Esophagus squamous epithelium (tissue), 5 donors: ENCODE results near the gene RNF8. TPM values are rescaled to one million over a fixed set of nuclear protein-coding genes. Genes with fewer than 3 reads are reported as not detected.
A peak's percentile ranks its signal among the peaks of the same experiment; 100 is the strongest.

Experiments used
- DNase-seq: peaks from one replicate; lab custom pipeline; 2025; lab: John Stamatoyannopoulos, UW
- H3K27ac ChIP-seq, 4 donors: fragments of 200-600 bp; sonication (generic); one replicate each; pipeline ENCODE4 v1.5.1; 2016 to 2019; ENCODE audit warnings: mild to moderate bottlenecking in 1 of 4
- H3K27me3 ChIP-seq, 4 donors: fragments of 200-600 bp; sonication (generic); 1 replicate in 3 of 4; 2 replicates in 1 of 4; pipeline versions ENCODE4 v1.5.1 to v1.6.0; 2017 to 2021; ENCODE audit warnings: antibody characterized with exemption in 1 of 4
- H3K36me3 ChIP-seq, 3 donors: fragments of 200-600 bp; sonication (generic); one replicate each; pipeline ENCODE4 v1.5.1; 2016 to 2019
- H3K4me1 ChIP-seq, 3 donors: fragments of 200-600 bp; sonication (generic); one replicate each; pipeline ENCODE4 v1.5.1; 2017 to 2019
- H3K4me3 ChIP-seq, 4 donors: fragments of 200-600 bp; sonication (generic); 1 replicate in 3 of 4; 2 replicates in 1 of 4; pipeline ENCODE4 v1.5.1; 2016 to 2019; ENCODE audit warnings: mild to moderate bottlenecking in 2 of 4, moderate library complexity in 1 of 4
- H3K9me3 ChIP-seq, 3 donors: fragments of 200-600 bp; sonication (generic); one replicate each; pipeline ENCODE4 v1.5.1; 2016 to 2019
- CTCF ChIP-seq, 6 experiments: fragments of 450-650 bp in 4 of 6; fragments of 200-600 bp in 2 of 6; sonication (generic) in 2 of 6; IDR thresholded peaks; one replicate each; pipeline ENCODE4 v1.5.1; 2016 to 2019; ENCODE audit warnings: antibody characterized with exemption in 6 of 6, mild to moderate bottlenecking in 4 of 6, moderate library complexity in 4 of 6
- POLR2A ChIP-seq, 4 donors: fragments of 450-650 bp; IDR thresholded peaks; one replicate each; pipeline ENCODE4 v1.6.1; 2017; ENCODE audit warnings: antibody characterized with exemption in 4 of 4, mild to moderate bottlenecking in 4 of 4, moderate library complexity in 3 of 4
- WGBS, 2 donors: methylation state at CpG; one replicate each; pipeline ENCODE4 v1.1.5; 2018; 5-methylcytosine and 5-hydroxymethylcytosine counted together
- intact Hi-C: fragments of 100-400 bp; cut with DNase I; formaldehyde crosslinking; loops from one replicate; pipeline ENCODE4 v1.15.0; 2022
- total RNA-seq, 4 donors: library from RNA; depleted of rRNA; stranded (reverse); fragments of >200 nt; gene quantifications; one replicate each; pipeline ENCODE4 v1.1.0, GENCODE V29; 2016
- donor health status: DM: yes; HTN: yes; CAD: no.

The RNF8 gene
- total RNA-seq, 4 donors from 2014 or later: 17.2 to 24.0 (median 19.7) TPM

DNA sequence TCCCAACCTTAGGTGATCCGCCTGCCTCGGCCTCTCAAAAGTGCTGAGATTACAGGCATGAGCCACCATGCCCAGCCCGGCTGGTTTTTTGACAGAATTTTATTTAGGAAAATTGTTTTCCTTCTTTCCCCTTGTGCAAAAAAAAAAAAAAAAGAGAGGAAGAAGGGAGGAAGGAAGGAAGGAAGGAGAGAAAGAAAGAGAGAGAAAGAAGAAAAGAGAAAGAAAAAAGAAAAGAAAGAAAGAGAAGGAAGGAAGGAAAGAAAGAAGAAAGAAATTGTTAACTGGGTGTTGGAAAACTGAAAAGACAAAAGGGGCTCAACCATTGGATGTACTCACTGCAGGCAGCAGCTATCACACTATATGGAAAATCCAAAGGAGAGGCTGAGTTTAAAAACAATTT is 1.4 kb upstream of the RNF8 start:
- H3K9me3 ChIP-seq: no peaks in the 10 kb centered on the region
- DNase-seq: no peak
- intact Hi-C loops: no loop called here
- no peaks in the 10 kb centered on the region for H3K36me3 ChIP-seq
- no peak overlapping the region for H3K4me3 ChIP-seq
- peaks cover 3 to 42% (median 8%) of the 10 kb centered on the region in 3 donors for H3K4me1 ChIP-seq
- WGBS, 2 donors: 92 to 100% methylated on average over 1 to 3 of the region's 3 CpGs
- no peak overlapping the region for H3K27ac ChIP-seq
- H3K27me3 ChIP-seq: no peaks in the 10 kb centered on the region
- TF ChIP-seq CTCF (IDR thresholded peaks at IDR 0.05) (no peak), POLR2A (IDR thresholded peaks at IDR 0.05) (no peak)

- Histone ChIP-seq H3K27me3 (no peaks in the 10 kb centered on the region), H3K4me1 (peaks cover 3 to 35% (median 8%) of the 10 kb centered on the region in 3 donors), H3K9me3 (no peaks in the 10 kb centered on the region), H3K4me3 (peak overlapping the region; percentile 76 to 89 (median 80)), H3K36me3 (peaks cover 0 to 3% (median 0%) of the 10 kb centered on the region in 3 donors), H3K27ac (peak overlapping the region in 3 of 4 donors; percentile 81 to 87 (median 84))
- 3 to 9% methylated on average over 17 to 37 of the region's 44 CpGs for WGBS, 2 donors
- no peak for TF ChIP-seq CTCF (IDR thresholded peaks at IDR 0.05)
- no peak for TF ChIP-seq POLR2A (IDR thresholded peaks at IDR 0.05)
- no peak for DNase-seq
- intact Hi-C loops: no loop called here
Measured at GRCh38 chr6:37354526-37355384, 972 bp downstream of the RNF8 start.

GRCh38 chr6:37357288-37357687 is 3.5 kb downstream of the RNF8 start:
- intact Hi-C loops: no loop called here
- peaks cover 3 to 35% (median 8%) of the 10 kb centered on the region in 3 donors for H3K4me1 ChIP-seq
- TF ChIP-seq CTCF (IDR thresholded peaks at IDR 0.05): no peak
- H3K9me3 ChIP-seq: no peaks in the 10 kb centered on the region
- no peak overlapping the region for H3K27ac ChIP-seq
- no peaks in the 10 kb centered on the region for H3K27me3 ChIP-seq
- no peak for DNase-seq
- WGBS, 2 donors: 43 to 50% methylated on average over 1 of the region's 1 CpG
- H3K36me3 ChIP-seq: peaks cover 0 to 28% (median 6%) of the 10 kb centered on the region in 3 donors
- no peak overlapping the region for H3K4me3 ChIP-seq

GRCh38 chr6:37357860-37358259 is 4.1 kb downstream of the RNF8 start:
- DNase-seq: no peak
- WGBS, 2 donors: 87 to 90% methylated on average over 2 of the region's 2 CpGs
- Histone ChIP-seq H3K9me3 (no peaks in the 10 kb centered on the region), H3K36me3 (peaks cover 0 to 34% (median 11%) of the 10 kb centered on the region in 3 donors), H3K4me1 (peaks cover 3 to 35% (median 8%) of the 10 kb centered on the region in 3 donors), H3K27me3 (no peaks in the 10 kb centered on the region), H3K27ac (no peak overlapping the region), H3K4me3 (no peak overlapping the region)
- intact Hi-C loops: no loop called here
- TF ChIP-seq POLR2A (IDR thresholded peaks at IDR 0.05) (no peak), CTCF (IDR thresholded peaks at IDR 0.05) (no peak)

GRCh38 chr6:37359039-37359438 is 5.3 kb downstream of the RNF8 start:
- 77 to 87% methylated on average over 3 of the region's 3 CpGs for WGBS, 2 donors
- Histone ChIP-seq H3K36me3 (peaks cover 0 to 45% (median 14%) of the 10 kb centered on the region in 3 donors), H3K4me1 (peaks cover 0 to 26% (median 5%) of the 10 kb centered on the region in 3 donors), H3K27ac (no peak overlapping the region), H3K27me3 (no peaks in the 10 kb centered on the region), H3K9me3 (no peaks in the 10 kb centered on the region), H3K4me3 (no peak overlapping the region)
- TF ChIP-seq POLR2A (IDR thresholded peaks at IDR 0.05): no peak
- TF ChIP-seq CTCF (IDR thresholded peaks at IDR 0.05): no peak
- intact Hi-C loops: no loop called here
- DNase-seq: no peak
